Hepatocyte (in vitro differentiated cells): Measurements from ENCODE around the gene GRIK4. TPM values are rescaled to one million over a fixed set of nuclear protein-coding genes. Genes with fewer than 3 reads are reported as not detected.

Experiments
- DNase-seq: peaks from one replicate; pipeline ENCODE4 v3.0.0-alpha.2; 2016; ENCODE audit warnings: low spot score
- H2AFZ ChIP-seq: fragments of 200-600 bp; sonication (generic); 2 replicates; pipeline ENCODE4 v1.6.0; 2016; ENCODE audit warnings: antibody characterized with exemption, mild to moderate bottlenecking
- H3K27ac ChIP-seq: fragments of 200-600 bp; sonication (generic); 2 replicates; pipeline ENCODE4 v1.5.1; 2016; ENCODE audit warnings: mild to moderate bottlenecking
- H3K27me3 ChIP-seq: fragments of 200-600 bp; sonication (generic); 2 replicates; pipeline ENCODE4 v1.6.1; 2016
- H3K36me3 ChIP-seq: fragments of 200-600 bp; sonication (generic); replicated peaks from 2 replicates; pipeline ENCODE4 v1.5.1; 2016; ENCODE audit warnings: low read depth; ENCODE audit not compliant: insufficient read depth
- H3K4me1 ChIP-seq: fragments of 200-600 bp; sonication (generic); 2 replicates; pipeline ENCODE4 v1.5.1; 2016; ENCODE audit warnings: mild to moderate bottlenecking, moderate library complexity; ENCODE audit not compliant: insufficient read depth
- H3K4me2 ChIP-seq: fragments of 200-600 bp; sonication (generic); 2 replicates; pipeline ENCODE4 v1.6.0; 2016
- H3K4me3 ChIP-seq: fragments of 200-600 bp; sonication (generic); 2 replicates; pipeline ENCODE4 v1.5.1; 2016; ENCODE audit warnings: mild to moderate bottlenecking
- H3K79me2 ChIP-seq: fragments of 200-600 bp; sonication (generic); 2 replicates; pipeline ENCODE4 v1.6.0; 2017; ENCODE audit warnings: mild to moderate bottlenecking
- H3K9me2 ChIP-seq: fragments of 200-600 bp; sonication (generic); replicated peaks from 2 replicates; pipeline ENCODE4 v1.6.0; 2017; ENCODE audit warnings: mild to moderate bottlenecking; ENCODE audit not compliant: insufficient read depth
- H3K9me3 ChIP-seq: fragments of 200-600 bp; sonication (generic); 2 replicates; pipeline ENCODE4 v1.5.1; 2016; ENCODE audit warnings: low read depth, mild to moderate bottlenecking
- H4K20me1 ChIP-seq: fragments of 200-600 bp; sonication (generic); 2 replicates; pipeline ENCODE4 v1.6.0; 2016; ENCODE audit warnings: mild to moderate bottlenecking; ENCODE audit not compliant: insufficient read depth, poor library complexity, severe bottlenecking
- EZH2 ChIP-seq: fragments of 200-600 bp; sonication (generic); IDR thresholded peaks from 2 replicates; pipeline ENCODE4 v1.6.1; 2016; ENCODE audit warnings: antibody characterized with exemption, mild to moderate bottlenecking, borderline replicate concordance
- EZH2phosphoT487 ChIP-seq: fragments of 200-600 bp; sonication (generic); IDR thresholded peaks from one replicate; pipeline ENCODE4 v1.6.1; 2018; ENCODE audit warnings: antibody characterized with exemption, mild to moderate bottlenecking, low read depth, moderate library complexity; ENCODE audit not compliant: unreplicated experiment, severe bottlenecking
- WGBS: methylation state at CpG from one replicate; pipeline ENCODE4 v1.1.6; 2016; ENCODE audit warnings: low lambda C conversion rate; ENCODE audit errors: missing lambda C conversion rate; 5-methylcytosine and 5-hydroxymethylcytosine counted together
- polyA plus RNA-seq: library from polyadenylated mRNA; unstranded; fragments of >200 nt; fragmentation: Nextera tagmentation; extraction: Ambion mirVana; gene quantifications from 2 replicates; pipeline ENCODE4 v1.2.1, GENCODE V29; 2016
- total RNA-seq: library from RNA; depleted of rRNA; stranded (reverse); fragments of >200 nt; gene quantifications from 2 replicates; pipeline ENCODE4 v1.2.3, GENCODE V29; 2014
- TF ChIP-seq, protein P1 (sequence below): fragments of 200-600 bp; sonication (generic); IDR thresholded peaks from 2 replicates; pipeline ENCODE4 v1.5.1; 2016; ENCODE audit warnings: antibody characterized with exemption, mild to moderate bottlenecking; ENCODE audit not compliant: poor library complexity

GRIK4 gene
- total and polyA plus RNA-seq, 2 experiments from 2014 or later: 1.5 to 2.3 TPM

DNA sequence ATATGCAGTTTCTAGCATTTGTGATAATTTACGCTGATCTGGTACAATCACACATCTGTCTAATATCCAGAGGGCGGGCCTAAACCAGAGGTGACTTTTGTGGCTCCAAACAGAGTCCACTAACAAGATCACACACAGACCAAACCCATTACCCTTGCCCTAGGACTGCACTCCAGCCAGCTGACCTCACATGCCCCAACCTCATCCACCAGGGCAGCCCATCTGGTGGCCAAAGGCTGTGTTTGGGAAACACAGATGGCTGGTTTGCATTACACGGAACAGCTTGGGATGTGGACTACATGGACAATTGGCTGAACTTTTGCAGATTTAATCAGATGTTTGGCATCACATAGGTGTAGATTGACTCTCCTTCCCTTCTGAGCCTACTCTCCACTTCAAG is 228.2 kb downstream of the GRIK4 start:
- Histone ChIP-seq H3K27me3 (no peaks in the 10 kb centered on the region), H3K36me3 (no peaks in the 10 kb centered on the region), H3K4me2 (no peak overlapping the region), H3K79me2 (no peaks in the 10 kb centered on the region), H3K4me1 (no peaks in the 10 kb centered on the region), H3K4me3 (no peak overlapping the region), H2AFZ (no peak overlapping the region), H4K20me1 (no peaks in the 10 kb centered on the region), H3K9me3 (no peaks in the 10 kb centered on the region), H3K27ac (no peak overlapping the region), H3K9me2 (no peaks in the 10 kb centered on the region)
- DNase-seq: no peak
- 64% methylated on average over 3 of the region's 3 CpGs for WGBS
- TF ChIP-seq, protein P1, sequence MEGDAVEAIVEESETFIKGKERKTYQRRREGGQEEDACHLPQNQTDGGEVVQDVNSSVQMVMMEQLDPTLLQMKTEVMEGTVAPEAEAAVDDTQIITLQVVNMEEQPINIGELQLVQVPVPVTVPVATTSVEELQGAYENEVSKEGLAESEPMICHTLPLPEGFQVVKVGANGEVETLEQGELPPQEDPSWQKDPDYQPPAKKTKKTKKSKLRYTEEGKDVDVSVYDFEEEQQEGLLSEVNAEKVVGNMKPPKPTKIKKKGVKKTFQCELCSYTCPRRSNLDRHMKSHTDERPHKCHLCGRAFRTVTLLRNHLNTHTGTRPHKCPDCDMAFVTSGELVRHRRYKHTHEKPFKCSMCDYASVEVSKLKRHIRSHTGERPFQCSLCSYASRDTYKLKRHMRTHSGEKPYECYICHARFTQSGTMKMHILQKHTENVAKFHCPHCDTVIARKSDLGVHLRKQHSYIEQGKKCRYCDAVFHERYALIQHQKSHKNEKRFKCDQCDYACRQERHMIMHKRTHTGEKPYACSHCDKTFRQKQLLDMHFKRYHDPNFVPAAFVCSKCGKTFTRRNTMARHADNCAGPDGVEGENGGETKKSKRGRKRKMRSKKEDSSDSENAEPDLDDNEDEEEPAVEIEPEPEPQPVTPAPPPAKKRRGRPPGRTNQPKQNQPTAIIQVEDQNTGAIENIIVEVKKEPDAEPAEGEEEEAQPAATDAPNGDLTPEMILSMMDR: no peak
- no peak for TF ChIP-seq EZH2phosphoT487
- no peak for TF ChIP-seq EZH2

GRCh38 chr11:120740380-120740779 is 228.8 kb downstream of the GRIK4 start:
- H2AFZ ChIP-seq: no peak overlapping the region
- no peaks in the 10 kb centered on the region for H3K9me3 ChIP-seq
- no peaks in the 10 kb centered on the region for H3K79me2 ChIP-seq
- 92% methylated on average over 3 of the region's 3 CpGs for WGBS
- DNase-seq: no peak
- no peaks in the 10 kb centered on the region for H3K4me1 ChIP-seq
- H3K4me3 ChIP-seq: no peak overlapping the region
- no peaks in the 10 kb centered on the region for H3K9me2 ChIP-seq
- no peaks in the 10 kb centered on the region for H3K36me3 ChIP-seq
- TF ChIP-seq, protein P1: no peak
- no peak for TF ChIP-seq EZH2phosphoT487
- TF ChIP-seq EZH2: no peak
- no peak overlapping the region for H3K4me2 ChIP-seq
- no peak overlapping the region for H3K27ac ChIP-seq
- no peaks in the 10 kb centered on the region for H4K20me1 ChIP-seq
- H3K27me3 ChIP-seq: no peaks in the 10 kb centered on the region

DNA sequence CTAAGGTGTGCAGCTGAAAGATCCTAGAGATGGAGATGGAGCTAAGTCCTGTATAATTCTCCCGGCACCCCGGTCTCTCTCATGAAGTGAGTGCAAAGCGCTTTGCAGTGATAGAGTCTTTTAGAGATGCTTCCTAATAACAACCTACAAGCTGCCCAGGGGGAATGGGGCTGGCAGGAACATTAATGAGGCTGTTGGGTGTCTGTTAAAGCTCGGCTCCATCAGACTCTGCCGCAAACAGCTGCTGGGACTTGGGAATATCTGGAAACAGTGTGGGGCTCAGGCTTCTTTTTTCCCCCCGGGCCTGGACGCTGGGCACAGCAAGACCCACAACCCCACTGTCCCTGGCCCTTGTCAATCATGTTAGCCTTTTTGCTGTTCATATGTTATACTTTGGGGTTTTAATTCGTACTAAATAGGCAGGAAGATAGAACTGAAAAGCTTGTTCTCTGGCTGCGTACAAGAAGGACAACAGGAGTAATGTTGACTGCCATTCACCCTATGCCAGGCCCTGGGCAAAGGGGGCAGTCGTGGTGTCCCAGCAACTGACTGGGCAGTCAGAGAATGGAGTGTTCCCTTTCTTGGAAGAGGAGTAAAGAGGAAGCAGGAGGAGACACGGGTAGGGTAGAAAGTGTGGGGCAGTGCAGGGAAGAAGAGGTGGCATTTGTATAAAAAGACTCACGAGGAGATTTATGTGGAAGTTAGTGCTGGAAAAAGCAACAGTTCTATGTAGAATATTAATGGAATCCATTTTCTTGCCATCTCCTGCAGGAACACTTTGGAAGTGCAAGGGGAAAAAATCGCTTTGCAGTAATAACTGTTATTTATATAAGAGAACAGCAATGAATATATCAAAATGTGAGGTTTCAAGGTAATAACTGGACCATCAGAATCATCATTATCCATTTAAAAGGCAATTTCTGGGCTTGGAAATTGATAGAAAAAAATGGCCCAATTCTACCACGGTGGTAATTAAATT is 232.8 kb downstream of the GRIK4 start:
- 81% methylated on average over 14 of the region's 14 CpGs for WGBS
- Histone ChIP-seq H3K4me3 (no peak overlapping the region), H3K9me3 (no peaks in the 10 kb centered on the region), H3K27me3 (no peaks in the 10 kb centered on the region), H3K27ac (no peak overlapping the region), H3K4me2 (no peak overlapping the region), H3K9me2 (no peaks in the 10 kb centered on the region), H3K36me3 (no peaks in the 10 kb centered on the region), H4K20me1 (no peaks in the 10 kb centered on the region), H2AFZ (no peak overlapping the region), H3K4me1 (no peaks in the 10 kb centered on the region), H3K79me2 (no peaks in the 10 kb centered on the region)
- no peak for DNase-seq
- TF ChIP-seq, protein P1: no peak
- no peak for TF ChIP-seq EZH2phosphoT487
- no peak for TF ChIP-seq EZH2
